Activated CD8-positive, alpha-beta memory T cell treated with anti-CD3 and anti-CD28 coated beads, Interleukin-2, amount 50 U/mL, for 24 hours (primary cell): ENCODE measurements around the gene PPP1R12A.

Experiments used
- DNase-seq: peaks from one replicate; pipeline ENCODE4 v3.0.0-alpha.2; 2020; ENCODE audit errors: extremely low read depth

The PPP1R12A gene

DNA sequence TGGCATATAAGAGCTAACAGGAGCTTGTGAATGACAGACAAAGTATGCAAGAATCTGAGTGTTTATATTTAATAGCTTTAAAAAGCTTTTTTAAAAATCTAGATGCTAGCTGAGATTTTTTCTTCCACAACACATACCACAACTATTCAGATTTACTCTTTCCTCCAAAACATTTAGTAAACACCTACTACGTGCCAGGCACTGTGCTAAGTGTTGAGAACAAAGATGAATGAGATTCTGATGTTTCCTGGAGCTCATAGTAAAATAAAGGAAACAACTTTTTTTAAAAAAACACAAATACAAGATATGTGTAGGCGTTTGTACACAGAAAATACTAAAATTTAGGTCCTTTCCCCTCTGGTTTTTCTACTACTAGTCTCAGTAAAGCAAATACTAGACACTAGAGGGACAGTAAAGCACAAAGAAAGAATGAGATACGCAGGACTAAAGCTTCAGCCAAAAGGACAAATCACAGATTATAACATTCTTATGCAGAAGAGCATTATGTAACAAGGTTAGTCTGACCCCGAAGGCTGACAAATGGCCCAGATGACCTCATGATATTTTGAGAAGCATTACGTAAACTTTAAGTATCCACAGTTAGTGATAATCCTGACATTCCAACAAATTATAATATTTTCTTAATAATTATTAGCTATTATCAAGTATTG, 165.6 kb downstream of the PPP1R12A start:
- DNase-seq, result no peak

GRCh38 chr12:79766705-79767464, 168.0 kb downstream of the PPP1R12A start:
- no peak for DNase-seq

GRCh38 chr12:79765157-79765556, 169.7 kb downstream of the PPP1R12A start:
- DNase-seq, result no peak

- no peak for DNase-seq
These were observed 170.3 kb downstream of the PPP1R12A start for GRCh38 chr12:79764641-79765040.

DNA sequence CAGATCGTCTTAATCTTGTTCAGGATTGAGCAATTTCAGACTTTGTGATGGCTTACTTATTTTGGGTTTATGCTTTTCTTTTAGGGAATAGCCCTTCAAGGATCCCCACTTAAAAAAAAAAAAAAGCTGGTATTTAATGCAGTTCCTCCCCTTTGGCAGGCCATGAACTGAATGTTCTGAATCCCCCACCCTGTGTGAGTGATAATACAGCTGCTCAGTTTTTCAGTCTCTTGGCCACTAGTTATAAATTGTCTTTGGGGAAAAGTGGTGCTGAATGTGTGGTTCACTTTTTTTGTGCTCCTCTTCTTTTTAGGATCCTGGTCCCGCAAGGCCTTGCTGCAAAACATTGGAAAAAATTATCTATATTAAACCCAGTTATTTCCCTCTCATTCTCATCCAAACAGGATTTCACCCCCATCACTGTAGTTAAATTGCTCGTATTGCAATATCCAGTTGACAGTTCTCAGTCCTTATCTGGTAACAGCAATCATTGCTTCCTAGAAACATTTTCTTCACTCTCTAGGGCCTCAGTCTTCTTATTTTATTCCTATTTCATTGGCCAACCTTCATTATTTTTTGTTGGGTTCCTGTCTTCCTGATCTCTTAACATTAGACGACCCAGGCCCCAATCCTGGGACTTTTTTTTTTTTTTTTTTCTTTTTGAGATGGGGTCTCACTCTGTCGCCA, 171.0 kb downstream of the PPP1R12A start:
- no peak for DNase-seq

DNA sequence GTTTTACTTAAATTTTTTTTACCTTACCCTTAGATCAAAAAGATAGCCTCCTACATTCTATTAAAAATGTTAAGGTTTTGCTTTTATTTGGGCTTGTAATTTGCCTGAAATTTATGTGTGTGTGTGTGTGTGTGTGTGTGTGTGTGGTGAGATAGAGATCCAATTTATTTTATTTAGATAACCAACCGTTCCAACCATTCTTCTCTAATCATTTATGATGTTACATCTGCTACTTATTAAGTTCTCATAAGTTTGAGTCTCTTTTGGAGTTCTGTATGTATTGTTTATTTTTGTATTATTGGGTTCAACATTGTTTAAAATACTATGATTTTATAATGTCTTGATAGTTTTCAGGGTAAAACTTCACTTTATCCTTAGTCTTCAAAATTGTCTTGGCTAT, 173.6 kb downstream of the PPP1R12A start:
- no peak for DNase-seq

- no peak for DNase-seq
These were observed 187.6 kb downstream of the PPP1R12A start for GRCh38 chr12:79747274-79747673.

DNA sequence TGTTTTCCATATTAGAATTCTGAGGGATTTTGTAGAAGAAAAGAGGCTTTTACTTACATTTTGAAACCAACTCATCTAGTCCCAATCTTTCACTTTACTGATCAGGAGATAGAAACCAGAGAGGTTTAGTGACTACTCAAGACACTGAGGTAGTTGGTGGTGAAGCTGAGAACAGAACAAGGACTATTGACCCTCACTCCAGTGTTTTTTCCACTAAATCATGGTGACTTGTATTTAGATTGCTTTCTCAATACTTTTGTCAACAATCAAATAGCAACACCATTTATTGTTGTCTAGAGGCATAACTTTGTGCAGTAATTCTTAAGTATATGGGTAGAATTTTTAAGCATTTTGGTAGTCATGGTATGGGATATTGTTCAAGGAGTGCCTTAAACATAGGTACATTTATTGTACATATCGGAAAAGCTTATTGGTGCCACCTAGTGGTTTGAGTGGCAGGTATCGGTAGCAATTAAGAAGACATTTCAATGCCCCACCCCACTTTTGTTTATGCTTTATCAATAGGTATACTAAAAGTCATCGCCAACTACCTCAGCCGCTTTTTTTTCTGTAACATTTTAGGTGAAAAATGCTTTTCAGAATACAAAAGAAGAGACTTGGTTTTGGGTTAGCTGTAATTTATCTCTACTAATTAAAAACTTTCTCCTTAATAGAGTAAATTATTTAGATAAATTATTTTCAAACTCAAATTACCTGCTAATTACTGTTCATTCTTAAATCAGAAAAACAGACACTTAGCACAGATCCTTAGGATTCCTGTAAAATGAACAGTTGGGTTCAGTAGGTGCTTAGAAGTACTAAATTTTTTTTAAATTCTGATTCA, 196.8 kb downstream of the PPP1R12A start:
- no peak for DNase-seq

- DNase-seq, result no peak
These were observed 202.3 kb downstream of the PPP1R12A start for GRCh38 chr12:79732638-79733037.

GRCh38 chr12:79725987-79726386, 208.9 kb downstream of the PPP1R12A start:
- no peak for DNase-seq
